Fibroblast of villous mesenchyme (primary cell): ENCODE data around the gene PPFIBP1. TPM values are rescaled to one million over a fixed set of nuclear protein-coding genes. Genes with fewer than 3 reads are reported as not detected.
"Not testable (repeated sequence)": the region's sequence is repeated elsewhere in the genome, so short reads cannot be mapped to it uniquely, and the experiment has no call there.

Source experiments
- DNase-seq: peaks from one replicate; pipeline ENCODE4 v3.0.0-alpha.2; 2010; ENCODE audit warnings: low read depth
- H3K4me3 ChIP-seq: 2 replicates; pipeline ENCODE4 v1.5.1; 2011; ENCODE audit warnings: low read depth, mild to moderate bottlenecking, low read length
- CTCF ChIP-seq: IDR thresholded peaks from 2 replicates; pipeline ENCODE4 v1.5.1; 2012; ENCODE audit warnings: low read depth, mild to moderate bottlenecking, low read length; ENCODE audit not compliant: insufficient read depth
- total RNA-seq: library from RNA; depleted of rRNA; stranded (reverse); fragments of >200 nt; gene quantifications from 2 replicates; pipeline ENCODE4 v1.2.3, GENCODE V29; 2012

The PPFIBP1 gene
- total RNA-seq, 1 donor: 69.1 TPM

- no peak for DNase-seq
- TF ChIP-seq CTCF: no peak
- H3K4me3 ChIP-seq: no peak overlapping the region
Measured at GRCh38 chr12:27588776-27589175, 64.8 kb downstream of the PPFIBP1 start.

- no peak for TF ChIP-seq CTCF
- DNase-seq: no peak
- H3K4me3 ChIP-seq: no peak overlapping the region
Measured at GRCh38 chr12:27589419-27589818, 65.4 kb downstream of the PPFIBP1 start.

- not testable (repeated sequence) for DNase-seq, H3K4me3 ChIP-seq
Measured at GRCh38 chr12:27591698-27592097, 67.7 kb downstream of the PPFIBP1 start.

DNA sequence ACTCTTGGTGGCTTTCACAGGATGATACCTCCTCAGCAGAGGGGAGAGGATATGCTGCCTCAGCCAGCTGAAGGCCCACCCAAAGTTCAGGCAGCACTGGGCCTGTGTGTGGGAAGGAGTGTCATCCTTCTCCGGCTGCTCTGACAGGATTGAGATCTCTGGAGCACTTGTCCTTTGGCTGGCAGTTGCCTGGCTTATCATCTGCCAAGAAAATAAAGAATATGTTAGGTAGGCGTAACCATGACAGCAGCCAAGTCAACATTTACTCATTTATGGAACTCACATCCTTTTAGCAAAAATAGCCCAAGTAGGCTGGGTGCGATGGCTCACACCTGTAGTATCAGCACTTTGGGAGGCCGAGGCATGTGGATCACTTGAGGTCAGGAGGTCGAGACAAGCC is 68.5 kb downstream of the PPFIBP1 start:
- H3K4me3 ChIP-seq: no peak overlapping the region
- no peak for TF ChIP-seq CTCF
- peak; percentile 37 for DNase-seq

DNA sequence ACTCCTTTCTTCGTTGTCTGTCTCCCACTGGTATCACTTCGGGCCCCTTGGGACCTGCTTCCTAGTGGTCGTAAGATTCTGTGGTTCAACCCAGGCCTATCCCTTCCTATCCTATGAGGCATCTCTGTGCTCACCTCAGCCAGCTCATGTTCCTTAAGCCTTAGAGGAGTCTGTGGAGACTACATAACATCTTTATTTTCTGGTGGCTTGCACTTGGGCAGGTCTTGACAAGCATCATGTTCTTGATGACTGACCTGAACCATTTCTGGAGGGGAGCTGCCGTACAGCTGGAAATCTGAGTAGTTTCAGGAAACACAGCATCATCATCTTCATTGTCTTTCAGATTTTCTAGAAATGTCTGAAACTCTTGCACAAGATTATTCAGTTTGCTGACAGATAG is 69.3 kb downstream of the PPFIBP1 start:
- no peak overlapping the region for H3K4me3 ChIP-seq
- DNase-seq: no peak
- TF ChIP-seq CTCF: no peak

GRCh38 chr12:27595231-27595642 is 71.2 kb downstream of the PPFIBP1 start:
- H3K4me3 ChIP-seq: no peak overlapping the region
- peak; percentile 87 for DNase-seq
- TF ChIP-seq CTCF: no peak

DNA sequence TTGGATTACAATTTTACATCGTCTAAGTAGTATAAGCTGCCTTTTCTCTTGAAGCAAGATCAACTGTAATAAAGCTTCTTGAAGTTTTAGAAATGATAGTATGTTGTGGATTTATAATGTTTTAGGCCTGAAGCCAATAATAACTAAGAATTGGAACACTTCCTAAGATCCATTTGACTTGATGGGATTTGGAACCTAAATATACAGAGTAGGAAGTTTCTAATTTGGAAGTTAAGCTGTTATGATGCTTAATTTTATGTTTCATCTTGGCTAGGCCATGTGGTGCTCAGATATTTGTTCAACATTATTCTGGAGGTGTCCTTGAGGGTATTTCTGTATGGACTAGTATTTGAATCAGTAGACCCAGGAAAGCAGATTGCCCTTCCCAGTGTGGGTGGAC is 74.9 kb downstream of the PPFIBP1 start:
- DNase-seq, H3K4me3 ChIP-seq: not testable (repeated sequence)

- peak; percentile 66 for DNase-seq
- H3K4me3 ChIP-seq: not testable (repeated sequence)
Measured at GRCh38 chr12:27601056-27601828, 77.2 kb downstream of the PPFIBP1 start.
